ENCODE data around the gene ADGRF5.

ADGRF5 gene

GRCh38 chr6:46956409-46956808 lies 34.7 kb upstream of the ADGRF5 start:
- no peak for FAIRE-seq
- TF ChIP-seq POU2F2 (IDR thresholded peaks at IDR 0.05; ENCODE audit: low read depth, low read length) (no peak), PAX5 (IDR thresholded peaks at IDR 0.05; ENCODE audit: insufficient read depth, low read length, severe bottlenecking) (no peak), POLR2A (IDR thresholded peaks at IDR 0.05; ENCODE audit: low read depth, low read length) (no peak), POLR2AphosphoS5 (IDR thresholded peaks at IDR 0.05; ENCODE audit: low read depth, low read length) (no peak), TAF1 (IDR thresholded peaks at IDR 0.05; ENCODE audit: low read depth, low read length) (no peak), SPI1 (IDR thresholded peaks at IDR 0.05; ENCODE audit: low read depth, low read length) (no peak)
- no peak for DNase-seq (ENCODE audit: insufficient read length, low spot score)

- FAIRE-seq (no peak), DNase-seq (ENCODE audit: insufficient read length, low spot score) (no peak)
- TF ChIP-seq POU2F2 (IDR thresholded peaks at IDR 0.05; ENCODE audit: low read depth, low read length) = no peak
- no peak for TF ChIP-seq POLR2AphosphoS5 (IDR thresholded peaks at IDR 0.05; ENCODE audit: low read depth, low read length)
- no peak for TF ChIP-seq PAX5 (IDR thresholded peaks at IDR 0.05; ENCODE audit: insufficient read depth, low read length, severe bottlenecking)
- no peak for TF ChIP-seq SPI1 (IDR thresholded peaks at IDR 0.05; ENCODE audit: low read depth, low read length)
- no peak for TF ChIP-seq POLR2A (IDR thresholded peaks at IDR 0.05; ENCODE audit: low read depth, low read length)
- TF ChIP-seq TAF1 (IDR thresholded peaks at IDR 0.05; ENCODE audit: low read depth, low read length) = no peak
Measured at GRCh38 chr6:46954837-46955451, 33.2 kb upstream of the ADGRF5 start.

GRCh38 chr6:46953921-46954320 lies 32.2 kb upstream of the ADGRF5 start:
- no peak for DNase-seq (ENCODE audit: insufficient read length, low spot score)
- TF ChIP-seq PAX5 (IDR thresholded peaks at IDR 0.05; ENCODE audit: insufficient read depth, low read length, severe bottlenecking) = no peak
- TF ChIP-seq POU2F2 (IDR thresholded peaks at IDR 0.05; ENCODE audit: low read depth, low read length) = no peak
- no peak for TF ChIP-seq SPI1 (IDR thresholded peaks at IDR 0.05; ENCODE audit: low read depth, low read length)
- TF ChIP-seq POLR2A (IDR thresholded peaks at IDR 0.05; ENCODE audit: low read depth, low read length) = no peak
- no peak for TF ChIP-seq TAF1 (IDR thresholded peaks at IDR 0.05; ENCODE audit: low read depth, low read length)
- FAIRE-seq = no peak

GRCh38 chr6:46949632-46950280 lies 28.0 kb upstream of the ADGRF5 start:
- no peak for TF ChIP-seq PAX5 (IDR thresholded peaks at IDR 0.05; ENCODE audit: insufficient read depth, low read length, severe bottlenecking)
- no peak for TF ChIP-seq TAF1 (IDR thresholded peaks at IDR 0.05; ENCODE audit: low read depth, low read length)
- no peak for TF ChIP-seq POLR2A (IDR thresholded peaks at IDR 0.05; ENCODE audit: low read depth, low read length)
- TF ChIP-seq SPI1 (IDR thresholded peaks at IDR 0.05; ENCODE audit: low read depth, low read length) = no peak
- no peak for TF ChIP-seq POLR2AphosphoS5 (IDR thresholded peaks at IDR 0.05; ENCODE audit: low read depth, low read length)
- TF ChIP-seq POU2F2 (IDR thresholded peaks at IDR 0.05; ENCODE audit: low read depth, low read length) = no peak
- DNase-seq (ENCODE audit: insufficient read length, low spot score) (no peak), FAIRE-seq (no peak)

GRCh38 chr6:46948699-46949098 lies 27.0 kb upstream of the ADGRF5 start:
- TF ChIP-seq POLR2A (IDR thresholded peaks at IDR 0.05; ENCODE audit: low read depth, low read length) (no peak), TAF1 (IDR thresholded peaks at IDR 0.05; ENCODE audit: low read depth, low read length) (no peak), POLR2AphosphoS5 (IDR thresholded peaks at IDR 0.05; ENCODE audit: low read depth, low read length) (no peak), POU2F2 (IDR thresholded peaks at IDR 0.05; ENCODE audit: low read depth, low read length) (no peak), SPI1 (IDR thresholded peaks at IDR 0.05; ENCODE audit: low read depth, low read length) (no peak), PAX5 (IDR thresholded peaks at IDR 0.05; ENCODE audit: insufficient read depth, low read length, severe bottlenecking) (no peak)
- no peak for DNase-seq (ENCODE audit: insufficient read length, low spot score)
- FAIRE-seq = no peak

- DNase-seq (ENCODE audit: insufficient read length, low spot score) (no peak), FAIRE-seq (no peak)
- no peak for TF ChIP-seq SPI1 (IDR thresholded peaks at IDR 0.05; ENCODE audit: low read depth, low read length)
- no peak for TF ChIP-seq PAX5 (IDR thresholded peaks at IDR 0.05; ENCODE audit: insufficient read depth, low read length, severe bottlenecking)
- no peak for TF ChIP-seq TAF1 (IDR thresholded peaks at IDR 0.05; ENCODE audit: low read depth, low read length)
- no peak for TF ChIP-seq POLR2A (IDR thresholded peaks at IDR 0.05; ENCODE audit: low read depth, low read length)
- no peak for TF ChIP-seq POU2F2 (IDR thresholded peaks at IDR 0.05; ENCODE audit: low read depth, low read length)
- no peak for TF ChIP-seq POLR2AphosphoS5 (IDR thresholded peaks at IDR 0.05; ENCODE audit: low read depth, low read length)
Measured at GRCh38 chr6:46947497-46947896, 25.8 kb upstream of the ADGRF5 start.

- FAIRE-seq (no peak), DNase-seq (ENCODE audit: insufficient read length, low spot score) (no peak)
- TF ChIP-seq PAX5 (IDR thresholded peaks at IDR 0.05; ENCODE audit: insufficient read depth, low read length, severe bottlenecking) (no peak), POLR2AphosphoS5 (IDR thresholded peaks at IDR 0.05; ENCODE audit: low read depth, low read length) (no peak), POLR2A (IDR thresholded peaks at IDR 0.05; ENCODE audit: low read depth, low read length) (no peak), TAF1 (IDR thresholded peaks at IDR 0.05; ENCODE audit: low read depth, low read length) (no peak), SPI1 (IDR thresholded peaks at IDR 0.05; ENCODE audit: low read depth, low read length) (no peak), POU2F2 (IDR thresholded peaks at IDR 0.05; ENCODE audit: low read depth, low read length) (no peak)
Measured at GRCh38 chr6:46940433-46941226, 18.9 kb upstream of the ADGRF5 start.

GRCh38 chr6:46937642-46938041 lies 15.9 kb upstream of the ADGRF5 start:
- no peak for TF ChIP-seq POLR2AphosphoS5 (IDR thresholded peaks at IDR 0.05; ENCODE audit: low read depth, low read length)
- no peak for TF ChIP-seq POLR2A (IDR thresholded peaks at IDR 0.05; ENCODE audit: low read depth, low read length)
- FAIRE-seq = no peak
- no peak for DNase-seq (ENCODE audit: insufficient read length, low spot score)

GRCh38 chr6:46935687-46936086 lies 13.9 kb upstream of the ADGRF5 start:
- TF ChIP-seq PAX5 (IDR thresholded peaks at IDR 0.05; ENCODE audit: insufficient read depth, low read length, severe bottlenecking) (no peak), POU2F2 (IDR thresholded peaks at IDR 0.05; ENCODE audit: low read depth, low read length) (no peak), SPI1 (IDR thresholded peaks at IDR 0.05; ENCODE audit: low read depth, low read length) (no peak), POLR2AphosphoS5 (IDR thresholded peaks at IDR 0.05; ENCODE audit: low read depth, low read length) (no peak), POLR2A (IDR thresholded peaks at IDR 0.05; ENCODE audit: low read depth, low read length) (no peak), TAF1 (IDR thresholded peaks at IDR 0.05; ENCODE audit: low read depth, low read length) (no peak)
- DNase-seq (ENCODE audit: insufficient read length, low spot score) = no peak
- FAIRE-seq = no peak
